Suprapubic skin (tissue), 4 donors: ENCODE results near the gene SPTBN1.

Source experiments
- EP300 ChIP-seq: sonication (generic); formaldehyde crosslinking; IDR thresholded peaks from one replicate; pipeline ENCODE4 v1.6.1; 2017; ENCODE audit warnings: antibody characterized with exemption
- POLR2A ChIP-seq, 2 donors: fragments of 450-650 bp; IDR thresholded peaks; one replicate each; pipeline ENCODE4 v1.6.1; 2017; ENCODE audit warnings: antibody characterized with exemption in 2 of 2, mild to moderate bottlenecking in 2 of 2, moderate library complexity in 2 of 2
- POLR2AphosphoS5 ChIP-seq, 3 donors: sonication (generic); formaldehyde crosslinking; IDR thresholded peaks; one replicate each; pipeline ENCODE4 v1.6.1; 2017; ENCODE audit warnings: antibody characterized with exemption in 3 of 3
- TF ChIP-seq, protein P1 (sequence below), 2 donors: fragments of 200-600 bp in 1 of 2; fragments of 450-650 bp in 1 of 2; sonication (generic) in 1 of 2; IDR thresholded peaks; one replicate each; pipeline ENCODE4 v1.5.1; 2016 to 2019; ENCODE audit warnings: antibody characterized with exemption in 2 of 2, mild to moderate bottlenecking in 1 of 2, moderate library complexity in 1 of 2

DNA sequence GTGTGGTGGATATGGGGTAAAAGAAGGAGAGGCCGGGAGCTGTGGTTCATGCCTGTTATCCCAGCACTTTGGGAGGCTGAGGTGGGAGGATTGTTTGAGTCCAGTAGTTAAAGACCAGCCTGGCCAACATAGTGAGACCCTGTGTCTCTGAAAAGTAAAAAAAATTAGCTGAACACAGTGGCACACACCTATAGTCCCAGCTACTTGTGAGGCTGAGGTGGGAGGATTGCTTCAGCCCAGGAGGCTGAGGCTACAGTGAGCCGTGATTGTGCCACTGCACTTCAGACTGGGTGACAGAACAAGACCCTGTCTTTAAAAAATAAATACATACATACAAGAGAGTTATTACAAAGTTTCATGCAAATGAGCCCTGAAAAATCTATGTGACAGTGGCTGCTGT, 80.6 kb downstream of the SPTBN1 start:
- TF ChIP-seq, protein P1, sequence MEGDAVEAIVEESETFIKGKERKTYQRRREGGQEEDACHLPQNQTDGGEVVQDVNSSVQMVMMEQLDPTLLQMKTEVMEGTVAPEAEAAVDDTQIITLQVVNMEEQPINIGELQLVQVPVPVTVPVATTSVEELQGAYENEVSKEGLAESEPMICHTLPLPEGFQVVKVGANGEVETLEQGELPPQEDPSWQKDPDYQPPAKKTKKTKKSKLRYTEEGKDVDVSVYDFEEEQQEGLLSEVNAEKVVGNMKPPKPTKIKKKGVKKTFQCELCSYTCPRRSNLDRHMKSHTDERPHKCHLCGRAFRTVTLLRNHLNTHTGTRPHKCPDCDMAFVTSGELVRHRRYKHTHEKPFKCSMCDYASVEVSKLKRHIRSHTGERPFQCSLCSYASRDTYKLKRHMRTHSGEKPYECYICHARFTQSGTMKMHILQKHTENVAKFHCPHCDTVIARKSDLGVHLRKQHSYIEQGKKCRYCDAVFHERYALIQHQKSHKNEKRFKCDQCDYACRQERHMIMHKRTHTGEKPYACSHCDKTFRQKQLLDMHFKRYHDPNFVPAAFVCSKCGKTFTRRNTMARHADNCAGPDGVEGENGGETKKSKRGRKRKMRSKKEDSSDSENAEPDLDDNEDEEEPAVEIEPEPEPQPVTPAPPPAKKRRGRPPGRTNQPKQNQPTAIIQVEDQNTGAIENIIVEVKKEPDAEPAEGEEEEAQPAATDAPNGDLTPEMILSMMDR (IDR thresholded peaks at IDR 0.05), result no peak
- TF ChIP-seq EP300 (no peak), POLR2A (IDR thresholded peaks at IDR 0.05) (no peak), POLR2AphosphoS5 (IDR thresholded peaks at IDR 0.05) (no peak)
